GM18867 (cell line): Measurements from ENCODE around the gene DGKE.

Experiments used
- ATAC-seq: cut with Tn5 transposase; IDR thresholded peaks from one replicate; pipeline ENCODE4 v1.9.1; 2021; ENCODE audit warnings: mild to moderate bottlenecking, moderate library complexity; ENCODE audit not compliant: unreplicated experiment

Gene DGKE

DNA sequence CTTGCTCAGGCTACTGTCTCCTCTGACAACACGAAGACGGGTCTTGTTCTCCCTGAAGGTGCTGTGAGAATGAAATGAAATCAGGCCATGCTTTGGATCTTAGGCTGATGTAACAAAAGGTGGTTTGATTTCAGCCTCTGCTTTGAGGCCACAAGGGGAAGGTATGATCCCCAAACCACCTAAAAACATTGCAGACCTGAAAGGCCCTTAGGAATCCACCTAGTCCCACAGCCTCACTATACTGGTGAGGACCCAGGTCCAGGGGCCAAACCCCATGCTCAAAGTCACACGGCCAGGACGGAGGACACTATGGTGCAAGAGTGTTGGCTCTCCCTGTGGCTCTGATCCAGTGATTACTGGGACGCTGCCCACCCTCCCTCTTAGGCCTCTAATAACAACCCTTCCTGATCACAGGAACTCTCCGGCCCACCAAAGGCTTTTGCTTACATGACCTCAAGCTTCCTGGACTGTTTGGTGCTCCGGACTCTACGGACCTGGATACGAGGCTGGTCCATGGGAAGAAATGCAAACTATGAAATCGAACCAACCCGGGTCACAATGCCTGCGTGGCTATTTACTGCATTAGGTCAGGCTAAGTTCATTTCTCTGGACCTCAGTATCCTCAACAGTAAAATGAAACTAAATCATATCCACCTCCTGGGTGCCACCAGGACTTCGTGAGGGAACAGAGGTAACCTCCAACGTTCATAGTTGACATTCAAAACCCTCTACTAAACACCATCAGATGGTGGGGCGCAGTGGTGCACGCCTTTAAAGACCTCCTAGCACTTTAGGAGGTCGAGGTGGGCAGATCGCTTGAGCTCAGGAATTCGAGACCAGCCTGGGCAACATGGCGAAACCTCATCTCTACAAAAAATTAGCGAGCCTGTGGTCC is 78.4 kb downstream of the DGKE start:
- ATAC-seq = no peak

- ATAC-seq = no peak
These were observed 79.0 kb downstream of the DGKE start for GRCh38 chr17:56913000-56913311.

DNA sequence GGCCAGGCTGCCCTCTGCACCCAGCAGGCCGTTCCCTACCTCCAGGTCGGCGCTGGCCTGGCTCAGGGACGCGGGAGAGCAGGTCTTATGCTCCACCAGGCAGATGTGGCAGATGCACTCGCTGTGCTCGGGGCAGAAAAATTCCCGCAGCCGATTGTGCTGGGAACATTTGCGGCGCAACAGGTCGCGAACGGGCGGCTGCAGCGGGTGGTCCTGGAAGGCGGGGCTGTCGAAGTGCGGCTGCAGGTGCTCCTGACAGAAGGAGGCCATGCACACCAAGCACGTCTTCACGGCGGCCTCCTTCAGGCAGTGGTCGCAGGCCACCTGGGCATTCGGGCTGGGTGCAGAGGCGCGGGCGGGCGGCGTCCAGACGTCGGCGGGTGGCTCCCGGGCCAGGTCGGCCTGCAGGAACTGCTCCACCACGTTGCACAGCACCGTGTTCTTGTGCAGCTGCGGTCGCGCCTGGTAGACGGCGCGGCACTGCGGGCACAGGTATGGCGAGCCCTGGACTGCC is 79.5 kb downstream of the DGKE start:
- ATAC-seq = peak; percentile 37

- ATAC-seq = peak; percentile 68
These were observed 80.1 kb downstream of the DGKE start, which contains the start of gene TRIM25 for GRCh38 chr17:56913867-56914580. Gene TRIM25, minus strand, starts transcription at chr17:56914049. Its CDS starts 61 bp downstream, at chr17:56913988.

GRCh38 chr17:56914581-56915273 is 80.8 kb downstream of the DGKE start:
- no peak for ATAC-seq

- no peak for ATAC-seq
These were observed 83.8 kb downstream of the DGKE start for GRCh38 chr17:56917559-56918296.

DNA sequence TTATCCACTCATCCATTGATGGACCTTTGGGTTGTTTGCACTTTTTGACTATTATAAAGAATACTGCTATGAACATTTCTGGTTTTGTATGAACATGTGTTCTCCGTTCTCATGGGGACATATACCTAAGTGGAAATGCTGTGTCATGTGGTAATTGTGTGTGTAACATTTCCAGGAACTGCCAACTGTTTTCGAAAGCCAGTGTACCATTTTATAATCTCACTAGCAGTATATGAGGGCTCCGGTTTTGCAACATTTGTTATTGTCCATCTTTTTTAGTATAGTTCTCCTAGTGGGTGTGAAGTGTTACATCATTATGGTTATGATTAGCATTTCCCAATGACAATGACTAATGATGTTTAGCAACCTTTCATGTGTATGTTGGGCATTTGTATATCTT is 85.0 kb downstream of the DGKE start:
- no peak for ATAC-seq
